CD4-positive, alpha-beta T cell treated with Interleukin-15 for 4 hours (primary cell): ENCODE data around the gene SH3RF1.

Experiments used
- DNase-seq: peaks from one replicate; pipeline ENCODE4 v3.0.0-alpha.2; 2020; ENCODE audit warnings: low spot score

The SH3RF1 gene

DNA sequence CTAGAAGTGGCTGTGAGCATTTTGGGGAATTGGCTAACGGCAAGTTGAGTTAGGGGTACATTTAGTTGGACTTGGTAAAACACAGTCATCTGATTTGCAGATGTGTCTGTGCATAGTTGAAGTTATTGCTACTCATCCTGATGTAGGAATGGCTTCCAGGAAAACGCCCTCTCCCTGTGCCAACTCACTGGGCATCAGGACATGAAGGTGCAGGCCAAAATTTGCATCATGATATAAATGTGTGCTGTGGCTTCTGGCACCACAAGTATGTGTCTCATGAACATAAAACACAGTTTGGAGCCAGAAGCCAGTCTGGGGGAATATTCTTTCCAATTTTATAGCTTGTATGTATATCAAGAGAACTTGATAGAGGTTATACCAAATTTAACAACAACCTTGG is 206.5 kb downstream of the SH3RF1 start:
- no peak for DNase-seq

DNA sequence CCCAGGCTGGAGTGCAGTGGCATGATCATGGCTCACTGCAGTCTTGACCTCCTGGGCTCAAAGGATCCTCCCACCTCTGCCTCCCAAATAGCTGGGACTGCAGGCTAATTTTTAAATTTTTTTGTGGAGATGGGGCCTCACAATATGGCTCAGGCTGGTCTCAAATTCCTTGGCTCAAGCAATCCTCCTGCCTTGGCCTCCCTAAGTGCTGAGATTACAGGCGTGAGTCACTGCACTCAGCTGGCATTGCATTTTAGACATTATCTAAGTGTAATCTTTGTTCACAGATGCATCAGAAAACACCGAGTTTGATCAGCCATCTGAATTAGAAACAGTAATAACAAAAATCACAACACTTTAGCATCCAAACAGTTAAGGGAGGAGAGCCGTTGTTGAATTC is 207.3 kb downstream of the SH3RF1 start:
- no peak for DNase-seq

DNA sequence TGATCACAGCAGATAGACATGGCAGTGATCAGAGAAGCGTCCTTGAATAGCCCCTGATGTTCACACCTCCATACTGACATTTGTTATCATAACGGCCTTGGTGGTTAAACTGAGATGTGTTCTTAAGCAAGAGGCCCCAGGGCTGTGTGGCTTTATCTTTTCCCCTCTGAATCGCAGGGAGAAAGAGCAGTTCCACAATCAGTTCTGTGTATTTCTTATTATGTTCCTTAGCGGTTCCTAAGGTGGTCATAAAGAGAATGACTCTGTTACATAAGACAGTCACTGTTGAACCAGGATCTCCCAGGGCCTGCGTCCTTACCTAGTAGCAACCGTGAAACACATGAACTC is 207.9 kb downstream of the SH3RF1 start:
- DNase-seq: no peak

DNA sequence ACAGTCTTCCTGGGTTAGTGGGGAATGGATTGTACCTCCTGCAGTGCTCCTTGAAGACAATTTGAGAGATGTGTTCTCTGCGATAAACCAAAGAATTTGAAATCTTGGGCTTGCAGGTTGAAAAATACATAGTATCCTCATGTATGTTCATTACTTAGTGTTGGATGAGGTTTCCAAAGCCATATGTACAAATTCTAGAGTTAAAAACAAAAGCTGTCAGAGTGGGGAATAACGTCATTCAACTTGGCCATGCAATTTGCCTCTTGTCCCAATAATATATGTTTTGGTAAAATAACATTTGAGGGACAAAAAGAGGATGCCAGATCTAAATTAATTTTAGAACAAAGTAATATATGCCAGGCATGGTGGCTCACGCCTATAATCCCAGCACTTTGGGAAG is 209.4 kb downstream of the SH3RF1 start:
- DNase-seq: no peak

DNA sequence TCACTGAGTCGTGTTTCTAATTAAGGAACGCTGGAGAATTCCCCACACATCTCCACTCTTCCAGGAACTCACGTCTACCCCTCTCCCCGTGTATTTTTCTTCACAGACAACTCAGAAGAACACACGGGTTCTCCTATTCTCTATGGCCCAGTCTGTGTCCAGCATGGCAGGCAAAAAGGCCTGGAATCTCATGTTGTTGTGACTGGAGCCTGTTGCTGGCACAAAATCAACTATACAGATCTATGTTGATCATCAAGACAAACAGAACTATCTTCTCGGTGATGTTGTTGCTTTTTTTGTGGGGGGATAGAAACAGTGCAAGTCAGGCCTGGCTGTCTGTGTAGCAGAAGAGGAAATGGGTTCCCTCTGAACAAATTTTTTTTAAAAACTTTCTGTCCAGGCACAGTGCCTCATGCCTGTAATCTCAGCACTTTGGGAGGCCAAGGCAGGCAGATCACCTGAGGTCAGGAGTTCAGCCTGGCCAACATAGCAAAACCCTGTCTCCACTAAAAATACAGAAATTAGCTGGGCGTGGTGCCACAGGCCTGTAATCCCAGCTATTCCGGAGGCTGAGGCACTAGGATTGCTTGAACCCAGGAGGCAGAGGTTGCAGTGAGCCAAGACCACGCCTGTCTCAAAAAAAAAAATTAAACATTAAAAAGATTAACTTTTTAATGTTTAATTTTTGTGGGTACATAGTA is 210.2 kb downstream of the SH3RF1 start:
- DNase-seq: no peak

- no peak for DNase-seq
These were observed 211.2 kb downstream of the SH3RF1 start for GRCh38 chr4:169059306-169060211.

DNA sequence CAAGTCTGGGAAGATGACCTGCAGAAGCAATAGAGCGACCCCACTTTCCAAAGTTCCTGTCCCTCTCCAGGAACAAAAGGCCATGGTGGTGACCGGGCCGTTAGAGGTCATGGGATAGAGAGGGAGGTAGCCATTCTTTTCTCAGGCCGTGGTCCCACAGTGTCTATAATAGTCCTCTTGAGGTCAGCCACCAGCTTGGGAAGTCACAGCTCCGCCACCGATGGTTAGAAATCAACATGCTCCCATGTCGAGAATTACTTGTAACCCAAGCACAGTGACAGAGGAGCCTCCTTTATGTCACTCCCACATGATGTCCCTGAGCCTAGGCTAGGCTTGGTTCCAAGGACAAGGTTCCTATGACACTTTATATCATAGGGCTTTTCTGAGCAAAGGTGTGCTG is 212.4 kb downstream of the SH3RF1 start:
- DNase-seq: no peak

GRCh38 chr4:169054879-169055278 is 215.9 kb downstream of the SH3RF1 start:
- no peak for DNase-seq

DNA sequence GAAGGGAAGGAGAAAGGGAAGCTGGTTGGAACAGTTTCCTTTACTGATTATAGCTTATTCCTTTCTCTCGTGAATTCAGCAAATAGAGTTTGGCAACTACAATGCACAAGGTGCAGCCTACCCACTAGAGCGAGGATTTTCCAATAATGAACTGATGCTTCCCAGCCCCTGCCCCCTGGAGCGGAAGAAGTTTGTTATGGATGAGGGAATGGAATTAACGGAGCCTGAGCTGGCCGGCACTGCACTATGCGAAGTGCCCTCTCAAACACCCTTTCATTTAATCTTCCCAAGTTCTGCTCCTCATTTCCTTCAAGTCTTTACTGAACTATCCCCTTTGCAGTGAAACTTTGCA is 218.2 kb downstream of the SH3RF1 start:
- no peak for DNase-seq

- no peak for DNase-seq
These were observed 218.8 kb downstream of the SH3RF1 start for GRCh38 chr4:169051761-169052593.

DNA sequence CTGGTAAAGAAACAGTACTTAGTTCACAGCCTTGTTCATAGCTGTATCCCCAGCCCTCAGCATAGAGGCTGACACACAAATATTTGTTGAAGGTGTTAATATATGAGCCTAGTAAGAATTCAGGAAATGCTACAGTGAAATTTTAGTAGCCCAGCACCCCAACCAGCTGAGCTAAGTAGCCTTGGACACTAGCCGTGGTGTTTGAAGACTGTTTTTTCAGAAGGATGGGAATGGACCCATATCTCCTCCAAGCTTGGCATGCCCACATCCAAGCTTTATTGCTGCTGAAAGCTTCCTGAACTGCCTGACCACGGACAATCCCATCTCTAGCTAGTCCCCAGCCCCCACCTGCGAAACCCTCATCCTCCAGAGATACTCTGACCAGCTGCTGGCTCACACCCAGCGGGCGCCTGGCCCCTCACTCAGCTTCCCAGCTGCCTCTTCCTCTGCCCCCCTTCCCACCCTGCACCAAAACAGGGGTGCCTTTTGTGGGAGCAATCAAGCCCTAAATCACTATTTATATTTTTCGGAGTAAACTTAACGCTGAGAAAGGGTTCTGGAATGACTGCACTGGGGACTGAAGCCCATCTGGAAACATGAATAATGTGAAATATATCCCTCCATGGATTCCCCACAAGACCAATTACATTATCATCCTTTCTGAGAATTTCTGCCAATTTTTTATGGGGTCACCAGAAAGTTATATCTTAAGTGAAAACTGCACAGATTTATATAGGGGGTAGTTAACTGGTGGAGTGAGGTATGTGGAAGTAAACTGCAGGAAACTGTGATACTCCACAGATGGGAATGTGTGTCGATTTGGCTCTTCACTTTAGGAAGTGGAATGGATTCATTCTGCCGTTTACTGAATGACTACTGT is 219.6 kb downstream of the SH3RF1 start:
- DNase-seq: no peak

GRCh38 chr4:169050284-169050683 is 220.5 kb downstream of the SH3RF1 start:
- no peak for DNase-seq

DNA sequence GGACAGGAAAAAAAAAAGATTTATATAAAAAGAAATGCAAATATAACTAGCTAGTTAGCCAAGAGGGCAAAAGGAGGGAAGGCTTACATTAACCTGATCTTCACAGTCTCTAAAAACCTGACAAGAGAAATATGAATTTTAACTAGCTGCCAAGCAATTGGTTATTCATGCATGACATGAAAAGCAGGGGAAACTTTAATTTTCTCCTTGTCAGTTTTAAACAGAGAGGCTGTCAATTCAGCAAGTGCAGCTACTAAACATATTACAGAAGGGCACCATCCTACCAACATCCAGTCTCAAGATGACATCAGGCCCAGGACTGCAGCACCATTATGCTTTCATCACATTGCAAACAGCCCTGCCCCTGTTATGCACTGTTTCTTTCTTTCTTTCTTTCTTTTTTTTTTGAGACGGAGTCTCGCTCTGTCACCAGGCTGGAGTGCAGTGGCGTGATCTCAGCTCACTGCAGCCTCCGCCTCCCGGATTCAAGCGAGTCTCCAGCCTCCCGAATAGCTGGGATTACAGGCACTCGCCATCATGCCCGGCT is 221.8 kb downstream of the SH3RF1 start:
- DNase-seq: no peak

- DNase-seq: no peak
These were observed 222.8 kb downstream of the SH3RF1 start for GRCh38 chr4:169047956-169048355.

- DNase-seq: no peak
These were observed 224.7 kb downstream of the SH3RF1 start for GRCh38 chr4:169045862-169046584.

- DNase-seq: no peak
These were observed 225.9 kb downstream of the SH3RF1 start for GRCh38 chr4:169044714-169045447.
